ENCODE measurements around the gene IGFN1. TPM values are rescaled to one million over a fixed set of nuclear protein-coding genes. Genes with fewer than 3 reads are reported as not detected.

Gene IGFN1
- total and polyA plus RNA-seq, 2 of the 8 experiments (the other 6 are each of a cell fraction or from before 2014, with no cell fraction given) = not detected

- Histone ChIP-seq H3K4me3 (ENCODE audit: extremely low read depth in 1 of 4, insufficient read depth in 2 of 4, low read depth in 3 of 4, low read length in 4 of 4) (peak overlapping the region; percentile 37 to 57 (median 50); a peak in 7 of 8 replicates), H4K8ac (ENCODE audit: extremely low read depth, insufficient read depth, low read length) (peak overlapping the region; percentile 75; the same call in 1 of the 2 replicates), H3K27ac (ENCODE audit: low read depth, low read length) (no peak overlapping the region), H3K18ac (ENCODE audit: extremely low read depth, low read length) (peak overlapping the region; percentile 94), H3K4ac (replicated peaks; ENCODE audit: insufficient read length, low read depth, low read length) (no peak overlapping the region), H3K79me1 (ENCODE audit: low read depth, low read length) (no peaks in the 10 kb centered on the region), H2BK20ac (ENCODE audit: low read length) (no peak overlapping the region), H2AK5ac (ENCODE audit: low read depth, low read length) (no peak overlapping the region), H2AFZ (ENCODE audit: low read length) (peak overlapping the region; percentile 94), H3K14ac (ENCODE audit: insufficient read length) (no peak overlapping the region), H3K4me2 (ENCODE audit: insufficient read depth in 1 of 2, low read depth in 2 of 2, low read length in 2 of 2) (peak overlapping the region; percentile 81 to 87), H4K20me1 (replicated peaks in 1 of 2; ENCODE audit: control insufficient read depth in 1 of 2, insufficient read depth in 2 of 2, low read length in 2 of 2) (no peaks in the 10 kb centered on the region), H3K4me1 (replicated peaks in 1 of 4; ENCODE audit: control insufficient read depth in 3 of 4, insufficient read depth in 4 of 4, low read length in 3 of 4) (peaks cover 0 to 11% (median 11%) of the 10 kb centered on the region in 4 experiments; a peak in 6 of 7 replicates), H3K9ac (replicated peaks in 1 of 4; ENCODE audit: extremely low read depth in 1 of 4, low read depth in 3 of 4, low read length in 3 of 4) (no peak overlapping the region; a peak in 1 of 7 replicates), H3K23ac (ENCODE audit: insufficient read length) (no peak overlapping the region), H2BK12ac (ENCODE audit: low read depth, low read length) (no peak overlapping the region), H4K5ac (ENCODE audit: insufficient read length, low read depth, low read length) (peak overlapping the region; percentile 29), H3K23me2 (ENCODE audit: low read depth, low read length) (peaks cover 32% of the 10 kb centered on the region; the same call in 1 of the 2 replicates), H3K79me2 (ENCODE audit: control insufficient read depth in 1 of 2, insufficient read depth in 2 of 2, low read length in 2 of 2) (no peaks in the 10 kb centered on the region), H4K91ac (replicated peaks; ENCODE audit: insufficient read length, low read length) (peak overlapping the region; percentile 45), H2BK15ac (ENCODE audit: low read length) (peak overlapping the region; percentile 81; the same call in 1 of the 2 replicates), H3K27me3 (replicated peaks in 1 of 4; ENCODE audit: control insufficient read depth in 3 of 4, extremely low read depth in 1 of 4, insufficient read depth in 3 of 4, low read length in 3 of 4) (peaks cover 0 to 8% (median 0%) of the 10 kb centered on the region in 4 experiments; a peak in 3 of 7 replicates), H3K36me3 (ENCODE audit: control insufficient read depth in 2 of 4, insufficient read depth in 4 of 4, low read length in 3 of 4) (no peaks in the 10 kb centered on the region), H2BK5ac (ENCODE audit: low read depth, low read length) (no peak overlapping the region), H3K9me3 (ENCODE audit: insufficient read depth in 2 of 2, low read depth in 1 of 2, low read length in 1 of 2) (no peaks in the 10 kb centered on the region), H3K56ac (replicated peaks; ENCODE audit: insufficient read length, low read depth, low read length) (peak overlapping the region; percentile 28), H2BK120ac (replicated peaks; ENCODE audit: low read depth, low read length) (peak overlapping the region; percentile 43)
- DNase-seq (ENCODE audit: low read depth in 1 of 2, low spot score in 2 of 2) (no peak), FAIRE-seq (no peak)
- CTCF ChIA-PET (ENCODE audit: partially characterized antibody) = interaction anchor here (0.6 to 9.7 kb wide), 30 partner anchors 9 to 627 kb away, joined by 3 to 154 read pairs (median 4); partner anchors contain the start of gene PKP1
- POLR2A ChIA-PET (ENCODE audit: partially characterized antibody) = interaction anchor here (0.6 to 2.3 kb wide), 6 partner anchors 86 to 117 kb away, joined by 3 to 11 read pairs (median 4); no protein-coding TSS in a partner anchor
- TF ChIP-seq RAD21 (IDR thresholded peaks at IDR 0.05 in 1 of 2, conservative IDR thresholded peaks at IDR 0.05 in 1 of 2; ENCODE audit: low read depth in 2 of 2, low read length in 2 of 2) (0 out of 4 replicates have a peak, but pooled peaks of 1 of the 2 experiments have one; percentile 0), RNF2 (IDR thresholded peaks at IDR 0.05; ENCODE audit: borderline replicate concordance, low read depth, low read length, missing control alignments, poor library complexity, severe bottlenecking) (no peak)
- WGBS, 2 experiments (ENCODE audit: extremely low coverage in 1 of 2, insufficient coverage in 1 of 2, insufficient read length in 1 of 2, insufficient replicate concordance in 2 of 2, low coverage in 1 of 2, low lambda C conversion rate in 2 of 2, missing lambda C conversion rate in 1 of 2) = 53% methylated on average over 11 of the region's 11 CpGs; no CpG with 5 or more reads in 1 of the 2 experiments
Measured at GRCh38 chr1:201260236-201260590, 69.6 kb downstream of the IGFN1 start.

Data from H1 (cell line).